Measurements from ENCODE around the gene COX7B2. TPM values are rescaled to one million over a fixed set of nuclear protein-coding genes. Genes with fewer than 3 reads are reported as not detected.

The COX7B2 gene
- total RNA-seq, 1 experiment from 2014 or later, result 4.7 TPM

GRCh38 chr4:46954643-46955042 is 45.6 kb upstream of the COX7B2 start:
- POLR2A ChIA-PET (ENCODE audit: unreplicated experiment), result no interaction called here

DNA sequence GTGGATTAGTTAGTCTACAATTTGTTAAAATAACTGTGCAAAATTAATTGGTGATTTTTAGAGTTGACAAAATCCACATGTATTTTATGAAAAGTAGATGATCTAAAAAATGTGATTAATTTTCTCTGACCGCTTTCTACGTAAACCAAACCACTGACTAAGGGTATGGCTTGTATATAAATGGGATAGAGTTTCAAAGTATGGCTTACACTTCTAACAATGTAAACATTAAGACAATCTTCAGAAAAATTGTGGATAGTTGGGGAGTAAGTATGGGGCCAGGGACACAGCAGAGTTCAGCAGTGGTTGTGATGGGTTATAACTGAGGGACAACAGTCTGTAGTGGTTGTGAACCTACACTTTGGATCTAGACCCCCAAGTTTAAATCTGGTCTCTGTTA is 44.5 kb upstream of the COX7B2 start:
- no peaks in the 10 kb centered on the region for H4K20me1 ChIP-seq (ENCODE audit: low read length)
- H3K9me2 ChIP-seq (replicated peaks; ENCODE audit: low read length), result no peaks in the 10 kb centered on the region
- no peaks in the 10 kb centered on the region for H3F3A ChIP-seq (ENCODE audit: low read length, unreplicated experiment)
- no peak overlapping the region for H3K4me3 ChIP-seq (ENCODE audit: low read length)
- H3K36me3 ChIP-seq (ENCODE audit: low read depth, low read length), result no peaks in the 10 kb centered on the region
- H3K4me2 ChIP-seq (ENCODE audit: low read length), result no peak overlapping the region
- ChIA-PET CTCF (no interaction called here), POLR2A (ENCODE audit: unreplicated experiment) (no interaction called here)
- no peak overlapping the region for H3K27ac ChIP-seq (ENCODE audit: low read length)
- no peak overlapping the region for H3K9ac ChIP-seq (ENCODE audit: low read length)
- H3K4me1 ChIP-seq (ENCODE audit: insufficient read depth, low read length), result no peaks in the 10 kb centered on the region
- TF ChIP-seq, protein P1, sequence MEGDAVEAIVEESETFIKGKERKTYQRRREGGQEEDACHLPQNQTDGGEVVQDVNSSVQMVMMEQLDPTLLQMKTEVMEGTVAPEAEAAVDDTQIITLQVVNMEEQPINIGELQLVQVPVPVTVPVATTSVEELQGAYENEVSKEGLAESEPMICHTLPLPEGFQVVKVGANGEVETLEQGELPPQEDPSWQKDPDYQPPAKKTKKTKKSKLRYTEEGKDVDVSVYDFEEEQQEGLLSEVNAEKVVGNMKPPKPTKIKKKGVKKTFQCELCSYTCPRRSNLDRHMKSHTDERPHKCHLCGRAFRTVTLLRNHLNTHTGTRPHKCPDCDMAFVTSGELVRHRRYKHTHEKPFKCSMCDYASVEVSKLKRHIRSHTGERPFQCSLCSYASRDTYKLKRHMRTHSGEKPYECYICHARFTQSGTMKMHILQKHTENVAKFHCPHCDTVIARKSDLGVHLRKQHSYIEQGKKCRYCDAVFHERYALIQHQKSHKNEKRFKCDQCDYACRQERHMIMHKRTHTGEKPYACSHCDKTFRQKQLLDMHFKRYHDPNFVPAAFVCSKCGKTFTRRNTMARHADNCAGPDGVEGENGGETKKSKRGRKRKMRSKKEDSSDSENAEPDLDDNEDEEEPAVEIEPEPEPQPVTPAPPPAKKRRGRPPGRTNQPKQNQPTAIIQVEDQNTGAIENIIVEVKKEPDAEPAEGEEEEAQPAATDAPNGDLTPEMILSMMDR (conservative IDR thresholded peaks at IDR 0.05; ENCODE audit: low read depth, low read length), result no peak
- TF ChIP-seq EZH2 (IDR thresholded peaks at IDR 0.05; ENCODE audit: low read length, unreplicated experiment) (no peak), EZH2phosphoT487 (IDR thresholded peaks at IDR 0.05; ENCODE audit: borderline replicate concordance, low read length) (no peak)
- BruUV-seq (replicated peaks), result no TSS peak
- no peak overlapping the region for H2AFZ ChIP-seq (ENCODE audit: low read length)
- ATAC-seq (no peak), DNase-seq (no peak)
- H3K9me3 ChIP-seq (ENCODE audit: low read length), result no peaks in the 10 kb centered on the region
- intact Hi-C loops (cut with micrococcal nuclease), result no loop called here
- H3K27me3 ChIP-seq (ENCODE audit: low read length), result 0 out of 2 replicates have a peak, but pooled peaks cover 4% of the 10 kb centered on the region
- no peaks in the 10 kb centered on the region for H3K79me2 ChIP-seq (ENCODE audit: low read length)

More at GRCh38 chr4:46954643-46955042, 45.6 kb upstream of the COX7B2 start:
- Histone ChIP-seq H3K27me3 (ENCODE audit: low read length) (0 out of 2 replicates have a peak, but pooled peaks cover 4% of the 10 kb centered on the region), H3K4me3 (ENCODE audit: low read length) (no peak overlapping the region), H3K9me3 (ENCODE audit: low read length) (no peaks in the 10 kb centered on the region), H3K4me1 (ENCODE audit: insufficient read depth, low read length) (no peaks in the 10 kb centered on the region), H3K79me2 (ENCODE audit: low read length) (no peaks in the 10 kb centered on the region), H3K4me2 (ENCODE audit: low read length) (no peak overlapping the region), H3K9me2 (replicated peaks; ENCODE audit: low read length) (no peaks in the 10 kb centered on the region), H3K36me3 (ENCODE audit: low read depth, low read length) (no peaks in the 10 kb centered on the region), H3F3A (ENCODE audit: low read length, unreplicated experiment) (no peaks in the 10 kb centered on the region), H2AFZ (ENCODE audit: low read length) (no peak overlapping the region), H4K20me1 (ENCODE audit: low read length) (no peaks in the 10 kb centered on the region), H3K27ac (ENCODE audit: low read length) (no peak overlapping the region), H3K9ac (ENCODE audit: low read length) (no peak overlapping the region)
- CTCF ChIA-PET, result no interaction called here
- BruUV-seq (replicated peaks), result no TSS peak
- DNase-seq (no peak), ATAC-seq (no peak)
- TF ChIP-seq EZH2 (IDR thresholded peaks at IDR 0.05; ENCODE audit: low read length, unreplicated experiment), result no peak
- TF ChIP-seq, protein P1 (conservative IDR thresholded peaks at IDR 0.05; ENCODE audit: low read depth, low read length), result no peak
- TF ChIP-seq EZH2phosphoT487 (IDR thresholded peaks at IDR 0.05; ENCODE audit: borderline replicate concordance, low read length), result no peak
- intact Hi-C loops (cut with micrococcal nuclease), result no loop called here

GRCh38 chr4:46952451-46952850 is 43.4 kb upstream of the COX7B2 start:
- H4K20me1 ChIP-seq (ENCODE audit: low read length), result no peaks in the 10 kb centered on the region
- intact Hi-C loops (cut with micrococcal nuclease), result no loop called here
- no peaks in the 10 kb centered on the region for H3K4me1 ChIP-seq (ENCODE audit: insufficient read depth, low read length)
- POLR2A ChIA-PET (ENCODE audit: unreplicated experiment), result no interaction called here
- no peaks in the 10 kb centered on the region for H3K79me2 ChIP-seq (ENCODE audit: low read length)
- no peaks in the 10 kb centered on the region for H3F3A ChIP-seq (ENCODE audit: low read length, unreplicated experiment)
- no peaks in the 10 kb centered on the region for H3K9me3 ChIP-seq (ENCODE audit: low read length)
- ATAC-seq (no peak), DNase-seq (no peak)
- no TSS peak for BruUV-seq (replicated peaks)
- H3K27ac ChIP-seq (ENCODE audit: low read length), result no peak overlapping the region
- TF ChIP-seq, protein P1 (conservative IDR thresholded peaks at IDR 0.05; ENCODE audit: low read depth, low read length), result no peak
- TF ChIP-seq EZH2 (IDR thresholded peaks at IDR 0.05; ENCODE audit: low read length, unreplicated experiment) (no peak), EZH2phosphoT487 (IDR thresholded peaks at IDR 0.05; ENCODE audit: borderline replicate concordance, low read length) (no peak)
- H3K4me2 ChIP-seq (ENCODE audit: low read length), result no peak overlapping the region
- H2AFZ ChIP-seq (ENCODE audit: low read length), result no peak overlapping the region
- no peaks in the 10 kb centered on the region for H3K36me3 ChIP-seq (ENCODE audit: low read depth, low read length)
- H3K27me3 ChIP-seq (ENCODE audit: low read length), result 0 out of 2 replicates have a peak, but pooled peaks cover 4% of the 10 kb centered on the region
- no peaks in the 10 kb centered on the region for H3K9me2 ChIP-seq (replicated peaks; ENCODE audit: low read length)
- CTCF ChIA-PET, result no interaction called here
- H3K4me3 ChIP-seq (ENCODE audit: low read length), result no peak overlapping the region
- H3K9ac ChIP-seq (ENCODE audit: low read length), result no peak overlapping the region
